PC-3 (cell line): Measurements from ENCODE around the gene CPEB3. TPM values are rescaled to one million over a fixed set of nuclear protein-coding genes. Genes with fewer than 3 reads are reported as not detected.
A peak's percentile ranks its signal among the peaks of the same experiment; 100 is the strongest.

Experiments
- ATAC-seq: fragments of 200-7000 bp; cut with Tn5 transposase; 2 replicates; pipeline ENCODE4 v1.9.1; 2020; ENCODE audit warnings: mild to moderate bottlenecking, moderate library complexity
- BruUV-seq: library from RNA; stranded (reverse); fragments of 400-500 nt; replicated peaks from 2 replicates; lab custom pipeline; 2021; lab: Mats Ljungman, UMichigan
- CTCF ChIA-PET: fragments of 300-600 bp; sonication (Branson Sonifier 250); formaldehyde crosslinking; loops from one replicate; lab custom pipeline; 2022; ENCODE audit warnings: antibody characterized with exemption; lab: Charles Lee
- POLR2A ChIA-PET: fragments of 300-600 bp; sonication (Branson Sonifier 250); formaldehyde crosslinking; loops from one replicate; lab custom pipeline; 2022; ENCODE audit warnings: antibody characterized with exemption; ENCODE audit not compliant: unreplicated experiment; lab: Charles Lee
- DNase-seq: peaks from one replicate; pipeline ENCODE4 v3.0.0-alpha.2; 2015
- H2AFZ ChIP-seq: fragments of 300-600 bp; sonication (generic); 2 replicates; pipeline ENCODE4 v1.6.0; 2016; ENCODE audit warnings: antibody characterized with exemption, low read length
- H3F3A ChIP-seq: fragments of 300-600 bp; sonication (generic); one replicate; pipeline ENCODE4 v1.6.0; 2017; ENCODE audit warnings: antibody characterized with exemption, low read length, control low read depth, mild to moderate bottlenecking; ENCODE audit not compliant: unreplicated experiment
- H3K27ac ChIP-seq: fragments of 300-600 bp; sonication (generic); 2 replicates; pipeline ENCODE4 v1.5.1; 2016; ENCODE audit warnings: mild to moderate bottlenecking, low read length
- H3K27me3 ChIP-seq: fragments of 300-600 bp; sonication (generic); 2 replicates; pipeline ENCODE4 v1.6.1; 2016; ENCODE audit warnings: low read length, mixed read lengths
- H3K36me3 ChIP-seq: fragments of 300-600 bp; sonication (generic); 2 replicates; pipeline ENCODE4 v1.6.1; 2016; ENCODE audit warnings: low read depth, mixed run types, low read length, mixed read lengths
- H3K4me1 ChIP-seq: fragments of 300-600 bp; sonication (generic); 2 replicates; pipeline ENCODE4 v1.5.1; 2016; ENCODE audit warnings: low read length; ENCODE audit not compliant: insufficient read depth
- H3K4me2 ChIP-seq: fragments of 300-600 bp; sonication (generic); 2 replicates; pipeline ENCODE4 v1.6.0; 2016; ENCODE audit warnings: low read length
- H3K4me3 ChIP-seq: fragments of 300-600 bp; sonication (generic); 2 replicates; pipeline ENCODE4 v1.5.1; 2016; ENCODE audit warnings: mild to moderate bottlenecking, low read length, mixed read lengths
- H3K79me2 ChIP-seq: fragments of 300-600 bp; sonication (generic); 2 replicates; pipeline ENCODE4 v1.6.1; 2017; ENCODE audit warnings: low read length, mixed read lengths
- H3K9ac ChIP-seq: fragments of 300-600 bp; sonication (generic); 2 replicates; pipeline ENCODE4 v1.6.0; 2016; ENCODE audit warnings: mild to moderate bottlenecking, low read length
- H3K9me2 ChIP-seq: fragments of 300-600 bp; sonication (generic); replicated peaks from 2 replicates; pipeline ENCODE4 v1.6.1; 2016; ENCODE audit warnings: mixed run types, low read length, mixed read lengths
- H3K9me3 ChIP-seq: fragments of 300-600 bp; sonication (generic); 2 replicates; pipeline ENCODE4 v1.6.1; 2016; ENCODE audit warnings: low read length, mixed read lengths
- H4K20me1 ChIP-seq: fragments of 300-600 bp; sonication (generic); 2 replicates; pipeline ENCODE4 v1.6.1; 2016; ENCODE audit warnings: low read length, mixed read lengths
- CTCF ChIP-seq: fragments of 300-600 bp; sonication (generic); conservative IDR thresholded peaks from 2 replicates; pipeline ENCODE4 v1.5.1; 2017; ENCODE audit warnings: antibody characterized with exemption, low read depth, mild to moderate bottlenecking, low read length
- EZH2 ChIP-seq: fragments of 300-600 bp; sonication (generic); IDR thresholded peaks from one replicate; pipeline ENCODE4 v1.6.1; 2017; ENCODE audit warnings: antibody characterized with exemption, mild to moderate bottlenecking, low read length; ENCODE audit not compliant: unreplicated experiment
- EZH2phosphoT487 ChIP-seq: fragments of 300-600 bp; sonication (generic); IDR thresholded peaks from 2 replicates; pipeline ENCODE4 v1.6.1; 2018; ENCODE audit warnings: mild to moderate bottlenecking, antibody characterized with exemption, low read length, borderline replicate concordance
- intact Hi-C: fragments of 100-400 bp; cut with micrococcal nuclease; formaldehyde crosslinking; loops from 2 replicates; pipeline ENCODE4 v1.9.0; 2023
- total RNA-seq: library from RNA; depleted of rRNA; stranded (reverse); fragments of >200 nt; gene quantifications from 2 replicates; pipeline ENCODE4 v1.2.3, GENCODE V29; 2014

Gene CPEB3
- total RNA-seq, 1 experiment from 2014 or later = 0.80 TPM

GRCh38 chr10:92080244-92080643 is 210.6 kb downstream of the CPEB3 start:
- H3K27ac ChIP-seq = no peak overlapping the region
- H2AFZ ChIP-seq = no peak overlapping the region
- H3F3A ChIP-seq = no peaks in the 10 kb centered on the region
- no peaks in the 10 kb centered on the region for H3K9me2 ChIP-seq
- peak; percentile 12 for DNase-seq
- H3K4me1 ChIP-seq = peaks cover 9% of the 10 kb centered on the region
- H3K4me3 ChIP-seq = no peak overlapping the region
- H3K36me3 ChIP-seq = no peaks in the 10 kb centered on the region
- H3K79me2 ChIP-seq = no peaks in the 10 kb centered on the region
- BruUV-seq = no TSS peak
- 0 out of 2 replicates have a peak, but pooled peaks have one; percentile 38 for ATAC-seq
- no peaks in the 10 kb centered on the region for H3K9me3 ChIP-seq
- H3K9ac ChIP-seq = no peak overlapping the region
- H4K20me1 ChIP-seq = no peaks in the 10 kb centered on the region
- TF ChIP-seq EZH2 (no peak), CTCF (peak; percentile 24; the same call in 1 of the 2 replicates)
- no peaks in the 10 kb centered on the region for H3K27me3 ChIP-seq
- no peak overlapping the region for H3K4me2 ChIP-seq
- ChIA-PET POLR2A (no interaction called here), CTCF (interaction anchor here (0.6 kb wide), 1 partner anchor 121 kb away, joined by 3 read pairs; no protein-coding TSS in a partner anchor)
- intact Hi-C loops = no loop called here

- CTCF ChIA-PET = interaction anchor here (0.5 kb wide), 1 partner anchor 357 kb away, joined by 3 read pairs; no protein-coding TSS in a partner anchor
- ATAC-seq (no peak), DNase-seq (no peak)
- H3K27me3 ChIP-seq = no peaks in the 10 kb centered on the region
- no peak overlapping the region for H3K27ac ChIP-seq
- BruUV-seq = no TSS peak
- H3K4me3 ChIP-seq = no peak overlapping the region
- H3K4me2 ChIP-seq = no peak overlapping the region
- no peaks in the 10 kb centered on the region for H3K9me2 ChIP-seq
- POLR2A ChIA-PET = no interaction called here
- no peaks in the 10 kb centered on the region for H4K20me1 ChIP-seq
- no peaks in the 10 kb centered on the region for H3K79me2 ChIP-seq
- TF ChIP-seq CTCF (no peak), EZH2phosphoT487 (no peak), EZH2 (no peak)
- no peaks in the 10 kb centered on the region for H3K9me3 ChIP-seq
- no peak overlapping the region for H3K9ac ChIP-seq
- peaks cover 9% of the 10 kb centered on the region for H3K4me1 ChIP-seq
- H3F3A ChIP-seq = no peaks in the 10 kb centered on the region
- H2AFZ ChIP-seq = no peak overlapping the region
- intact Hi-C loops = no loop called here
- H3K36me3 ChIP-seq = no peaks in the 10 kb centered on the region
Measured at GRCh38 chr10:92079003-92079402, 211.9 kb downstream of the CPEB3 start.

- Histone ChIP-seq H3K4me3 (no peak overlapping the region), H3K9me3 (no peaks in the 10 kb centered on the region), H3F3A (no peaks in the 10 kb centered on the region), H3K27me3 (no peaks in the 10 kb centered on the region), H3K36me3 (no peaks in the 10 kb centered on the region), H2AFZ (peak overlapping the region; percentile 65), H3K4me2 (peak overlapping the region; percentile 37; the same call in 1 of the 2 replicates), H3K27ac (0 out of 2 replicates have a peak overlapping the region, but pooled peaks have one; percentile 28), H3K9me2 (no peaks in the 10 kb centered on the region), H3K9ac (no peak overlapping the region), H3K4me1 (peaks cover 9% of the 10 kb centered on the region), H4K20me1 (no peaks in the 10 kb centered on the region), H3K79me2 (no peaks in the 10 kb centered on the region)
- peak; percentile 48 for ATAC-seq
- POLR2A ChIA-PET = no interaction called here
- DNase-seq = peak; percentile 49
- no peak for TF ChIP-seq EZH2phosphoT487
- TF ChIP-seq CTCF = no peak
- TF ChIP-seq EZH2 = no peak
- intact Hi-C loops = no loop called here
- CTCF ChIA-PET = no interaction called here
- no TSS peak for BruUV-seq
Measured at GRCh38 chr10:92076722-92077121, 214.2 kb downstream of the CPEB3 start.
